Astrocyte (in vitro differentiated cells and primary cell): ENCODE measurements around the gene ME2. TPM values are rescaled to one million over a fixed set of nuclear protein-coding genes. Genes with fewer than 3 reads are reported as not detected.

Experiments used
- DNase-seq: peaks from one replicate; pipeline ENCODE4 v3.0.0-alpha.2; 2010; ENCODE audit warnings: low read depth
- FAIRE-seq: peaks from 2 replicates; lab custom pipeline; 2011; peaks lifted over from hg19 to GRCh38; lab: Jason Lieb, UNC
- H2AFZ ChIP-seq: 2 replicates; pipeline ENCODE4 v1.6.0; 2012; ENCODE audit warnings: low read depth, low read length, inconsistent platforms
- H3K27ac ChIP-seq: 2 replicates; pipeline ENCODE4 v1.5.1; 2011; ENCODE audit warnings: low read depth, low read length, inconsistent platforms
- H3K27me3 ChIP-seq: 2 replicates; pipeline ENCODE4 v1.6.0; 2011; ENCODE audit warnings: low read length, inconsistent platforms; ENCODE audit not compliant: insufficient read depth
- H3K36me3 ChIP-seq: 2 replicates; pipeline ENCODE4 v1.5.1; 2011; ENCODE audit warnings: low read length, inconsistent platforms; ENCODE audit not compliant: insufficient read depth
- H3K4me1 ChIP-seq: 2 replicates; pipeline ENCODE4 v1.5.1; 2011; ENCODE audit warnings: low read length, inconsistent platforms; ENCODE audit not compliant: insufficient read depth
- H3K4me2 ChIP-seq: 2 replicates; pipeline ENCODE4 v1.6.0; 2012; ENCODE audit warnings: low read length, inconsistent platforms
- H3K4me3 ChIP-seq: 2 replicates; pipeline ENCODE4 v1.5.1; 2011; ENCODE audit warnings: low read depth, mild to moderate bottlenecking, low read length, inconsistent platforms; ENCODE audit not compliant: insufficient read depth
- H3K79me2 ChIP-seq: 2 replicates; pipeline ENCODE4 v1.6.0; 2012; ENCODE audit warnings: mild to moderate bottlenecking, low read length, inconsistent platforms; ENCODE audit not compliant: insufficient read depth
- H3K9ac ChIP-seq: 2 replicates; pipeline ENCODE4 v1.6.0; 2012; ENCODE audit warnings: mild to moderate bottlenecking, low read length, inconsistent platforms
- H3K9me3 ChIP-seq: 2 replicates; pipeline ENCODE4 v1.5.1; 2012; ENCODE audit warnings: low read depth, mild to moderate bottlenecking, low read length, inconsistent platforms; ENCODE audit not compliant: insufficient read depth
- H4K20me1 ChIP-seq: 2 replicates; pipeline ENCODE4 v1.6.0; 2012; ENCODE audit warnings: low read length, inconsistent platforms; ENCODE audit not compliant: insufficient read depth
- H3K27ac Mint-ChIP-seq: one replicate; pipeline ENCODE4 v1.8.0; 2021; ENCODE audit warnings: mild to moderate bottlenecking, mixed read lengths; ENCODE audit not compliant: unreplicated experiment
- H3K27me3 Mint-ChIP-seq: one replicate; pipeline ENCODE4 v1.8.0; 2021; ENCODE audit warnings: low read depth, mixed read lengths; ENCODE audit not compliant: unreplicated experiment
- H3K36me3 Mint-ChIP-seq: one replicate; pipeline ENCODE4 v1.8.0; 2021; ENCODE audit warnings: low read depth, mixed read lengths; ENCODE audit not compliant: unreplicated experiment
- H3K4me1 Mint-ChIP-seq: one replicate; pipeline ENCODE4 v1.8.0; 2021; ENCODE audit warnings: low read depth, mixed read lengths; ENCODE audit not compliant: unreplicated experiment
- H3K4me3 Mint-ChIP-seq: one replicate; pipeline ENCODE4 v1.8.0; 2021; ENCODE audit warnings: mild to moderate bottlenecking, moderate library complexity, mixed read lengths; ENCODE audit not compliant: unreplicated experiment
- H3K9me3 Mint-ChIP-seq: one replicate; pipeline ENCODE4 v1.8.0; 2021; ENCODE audit warnings: mild to moderate bottlenecking, mixed read lengths; ENCODE audit not compliant: unreplicated experiment
- EZH2 ChIP-seq: IDR thresholded peaks from 2 replicates; pipeline ENCODE4 v1.6.1; 2012; ENCODE audit warnings: mild to moderate bottlenecking, low read length, inconsistent platforms; ENCODE audit not compliant: insufficient read depth
- total RNA-seq: library from RNA; stranded (reverse); gene quantifications from 2 replicates; pipeline ENCODE4 v1.2.1, GENCODE V29; 2021
- TF ChIP-seq, protein P1 (sequence below): IDR thresholded peaks from 2 replicates; pipeline ENCODE4 v1.5.1; 2011; ENCODE audit warnings: low read depth, mild to moderate bottlenecking, inconsistent platforms, low read length, moderate library complexity; ENCODE audit not compliant: insufficient read depth

Gene ME2
- total RNA-seq, 1 donor from 2014 or later = 44.0 TPM

DNA sequence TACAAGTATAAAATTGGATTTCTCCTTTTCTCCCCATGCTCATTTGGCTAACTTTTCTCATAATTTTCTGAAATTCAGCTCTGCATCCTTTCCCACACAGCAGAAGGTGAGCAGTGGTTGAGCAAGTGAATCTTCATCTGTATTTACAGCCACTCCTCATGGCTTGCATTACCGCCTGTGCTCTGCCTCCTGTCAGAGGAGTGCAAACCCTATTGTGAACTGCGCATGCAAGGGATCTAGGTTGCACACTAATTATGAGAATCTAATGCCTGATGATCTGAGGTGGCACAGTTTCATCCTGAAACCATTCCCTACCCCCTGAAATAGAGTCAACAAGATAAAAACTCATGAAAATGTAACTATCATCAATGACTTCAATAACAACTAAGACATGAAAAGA, 20.0 kb downstream of the ME2 start:
- Histone ChIP-seq H3K4me1 (no peaks in the 10 kb centered on the region), H3K27me3 (no peaks in the 10 kb centered on the region), H3K4me2 (no peak overlapping the region), H3K9ac (no peak overlapping the region), H3K9me3 (no peaks in the 10 kb centered on the region), H3K79me2 (peaks cover 2% of the 10 kb centered on the region), H3K36me3 (peaks cover 3% of the 10 kb centered on the region), H3K27ac (no peak overlapping the region), H3K4me3 (no peak overlapping the region), H2AFZ (no peak overlapping the region), H4K20me1 (no peaks in the 10 kb centered on the region)
- Mint-ChIP-seq H3K4me1 (no peaks in the 10 kb centered on the region), H3K4me3 (no peak overlapping the region), H3K36me3 (peaks cover 10% of the 10 kb centered on the region), H3K27me3 (no peaks in the 10 kb centered on the region), H3K27ac (no peak overlapping the region), H3K9me3 (peaks cover 3% of the 10 kb centered on the region)
- TF ChIP-seq, protein P1, sequence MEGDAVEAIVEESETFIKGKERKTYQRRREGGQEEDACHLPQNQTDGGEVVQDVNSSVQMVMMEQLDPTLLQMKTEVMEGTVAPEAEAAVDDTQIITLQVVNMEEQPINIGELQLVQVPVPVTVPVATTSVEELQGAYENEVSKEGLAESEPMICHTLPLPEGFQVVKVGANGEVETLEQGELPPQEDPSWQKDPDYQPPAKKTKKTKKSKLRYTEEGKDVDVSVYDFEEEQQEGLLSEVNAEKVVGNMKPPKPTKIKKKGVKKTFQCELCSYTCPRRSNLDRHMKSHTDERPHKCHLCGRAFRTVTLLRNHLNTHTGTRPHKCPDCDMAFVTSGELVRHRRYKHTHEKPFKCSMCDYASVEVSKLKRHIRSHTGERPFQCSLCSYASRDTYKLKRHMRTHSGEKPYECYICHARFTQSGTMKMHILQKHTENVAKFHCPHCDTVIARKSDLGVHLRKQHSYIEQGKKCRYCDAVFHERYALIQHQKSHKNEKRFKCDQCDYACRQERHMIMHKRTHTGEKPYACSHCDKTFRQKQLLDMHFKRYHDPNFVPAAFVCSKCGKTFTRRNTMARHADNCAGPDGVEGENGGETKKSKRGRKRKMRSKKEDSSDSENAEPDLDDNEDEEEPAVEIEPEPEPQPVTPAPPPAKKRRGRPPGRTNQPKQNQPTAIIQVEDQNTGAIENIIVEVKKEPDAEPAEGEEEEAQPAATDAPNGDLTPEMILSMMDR = no peak
- TF ChIP-seq EZH2 = no peak
- DNase-seq (no peak), FAIRE-seq (no peak)

DNA sequence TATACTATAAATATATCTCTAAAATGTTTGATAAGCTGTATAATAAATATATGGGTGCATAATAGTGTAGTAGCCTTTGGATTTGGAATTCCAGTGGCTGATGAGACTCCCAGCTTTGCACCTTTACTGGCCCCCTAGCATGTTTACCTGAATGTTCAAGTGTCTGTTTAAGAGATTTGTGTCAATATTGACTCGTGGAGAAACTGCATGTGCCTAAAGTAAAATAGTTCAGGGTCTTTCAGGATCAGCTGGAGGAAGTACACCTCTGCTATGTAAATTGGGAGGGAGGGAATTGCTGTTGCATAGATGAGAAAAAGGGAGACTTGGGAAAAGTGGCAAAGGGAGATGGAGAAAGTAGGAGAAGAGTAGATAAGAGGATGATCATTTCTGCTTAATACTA, 23.9 kb downstream of the ME2 start:
- H3K27me3 ChIP-seq = no peaks in the 10 kb centered on the region
- TF ChIP-seq, protein P1 = no peak
- TF ChIP-seq EZH2 = no peak
- Mint-ChIP-seq H3K4me1 (no peaks in the 10 kb centered on the region), H3K27me3 (no peaks in the 10 kb centered on the region), H3K36me3 (peaks cover 20% of the 10 kb centered on the region), H3K27ac (peak overlapping the region; percentile 43), H3K4me3 (no peak overlapping the region), H3K9me3 (peaks cover 3% of the 10 kb centered on the region)
- no peaks in the 10 kb centered on the region for H4K20me1 ChIP-seq
- H3K36me3 ChIP-seq = no peaks in the 10 kb centered on the region
- no peak overlapping the region for H3K27ac ChIP-seq
- FAIRE-seq (no peak), DNase-seq (no peak)
- H3K9ac ChIP-seq = no peak overlapping the region
- H3K4me1 ChIP-seq = no peaks in the 10 kb centered on the region
- H2AFZ ChIP-seq = no peak overlapping the region
- H3K4me2 ChIP-seq = no peak overlapping the region
- H3K9me3 ChIP-seq = no peaks in the 10 kb centered on the region
- H3K4me3 ChIP-seq = no peak overlapping the region
- H3K79me2 ChIP-seq = no peaks in the 10 kb centered on the region

DNA sequence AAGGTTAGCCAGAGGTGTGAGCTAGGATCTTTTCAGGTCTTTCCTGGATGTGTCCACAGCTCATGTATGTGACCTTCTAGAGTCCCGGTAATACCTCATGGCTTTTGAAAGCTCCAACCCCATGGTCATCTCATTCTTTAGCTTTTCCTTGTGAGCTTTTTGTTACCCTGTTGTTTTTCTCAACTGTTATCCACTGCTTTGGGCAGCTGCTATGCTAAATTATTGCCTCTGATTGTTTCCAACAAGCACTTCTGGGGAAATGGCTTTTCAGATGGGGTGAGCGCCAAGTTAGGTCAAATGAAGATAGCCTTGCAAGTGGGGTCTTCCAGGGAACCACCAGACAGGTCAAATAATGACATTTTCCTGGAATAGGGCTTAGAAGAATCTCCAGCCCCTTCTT, 27.9 kb downstream of the ME2 start:
- peaks cover 13% of the 10 kb centered on the region for H3K36me3 Mint-ChIP-seq

More for the DNA sequence above, 27.9 kb downstream of the ME2 start:
- no peak overlapping the region for H3K9ac ChIP-seq
- H2AFZ ChIP-seq = no peak overlapping the region
- no peak overlapping the region for H3K27ac ChIP-seq
- H3K4me1 ChIP-seq = no peaks in the 10 kb centered on the region
- Mint-ChIP-seq H3K9me3 (no peaks in the 10 kb centered on the region), H3K4me1 (no peaks in the 10 kb centered on the region), H3K27ac (no peak overlapping the region), H3K27me3 (no peaks in the 10 kb centered on the region), H3K4me3 (no peak overlapping the region)
- H3K36me3 ChIP-seq = no peaks in the 10 kb centered on the region
- no peaks in the 10 kb centered on the region for H3K79me2 ChIP-seq
- no peaks in the 10 kb centered on the region for H4K20me1 ChIP-seq
- no peak for DNase-seq
- no peaks in the 10 kb centered on the region for H3K9me3 ChIP-seq
- TF ChIP-seq EZH2 = no peak
- TF ChIP-seq, protein P1 = no peak
- H3K4me2 ChIP-seq = no peak overlapping the region
- H3K27me3 ChIP-seq = no peaks in the 10 kb centered on the region
- H3K4me3 ChIP-seq = no peak overlapping the region
- FAIRE-seq = no peak
